HAP-1 (cell line): Measurements from ENCODE around the gene LSM2.

Experiments used
- DNase-seq, 2 experiments: peaks; one replicate each; pipeline ENCODE4 v3.0.0-alpha.2; 2016 to 2020; ENCODE audit warnings: low spot score in 2 of 2
- H3K27me3 ChIP-seq: fragments of 250-450 bp; sonication (Bioruptor Pico); 2 replicates; pipeline ENCODE4 v1.5.1; 2020; ENCODE audit warnings: low read depth, mild to moderate bottlenecking, moderate library complexity
- H3K36me3 ChIP-seq: fragments of 250-450 bp; sonication (Bioruptor Pico); replicated peaks from 2 replicates; pipeline ENCODE4 v1.5.1; 2020; ENCODE audit warnings: mild to moderate bottlenecking
- H3K4me1 ChIP-seq: fragments of 250-450 bp; sonication (Bioruptor Pico); 2 replicates; pipeline ENCODE4 v1.5.1; 2020; ENCODE audit warnings: mild to moderate bottlenecking
- H3K4me3 ChIP-seq: fragments of 250-450 bp; sonication (Bioruptor Pico); 2 replicates; pipeline ENCODE4 v1.5.1; 2020; ENCODE audit warnings: mild to moderate bottlenecking, moderate library complexity
- H3K9me3 ChIP-seq: fragments of 250-450 bp; sonication (Bioruptor Pico); 2 replicates; pipeline ENCODE4 v1.5.1; 2020; ENCODE audit warnings: mild to moderate bottlenecking, moderate library complexity
- in situ Hi-C: fragments of 300-500 bp; cut with MboI; formaldehyde crosslinking; loops from 3 replicates; pipeline ENCODE4 v1.14.3; 2020; ENCODE audit warnings: low sequenced_read_pairs, inconsistent platforms, mixed read lengths

LSM2 gene

DNA sequence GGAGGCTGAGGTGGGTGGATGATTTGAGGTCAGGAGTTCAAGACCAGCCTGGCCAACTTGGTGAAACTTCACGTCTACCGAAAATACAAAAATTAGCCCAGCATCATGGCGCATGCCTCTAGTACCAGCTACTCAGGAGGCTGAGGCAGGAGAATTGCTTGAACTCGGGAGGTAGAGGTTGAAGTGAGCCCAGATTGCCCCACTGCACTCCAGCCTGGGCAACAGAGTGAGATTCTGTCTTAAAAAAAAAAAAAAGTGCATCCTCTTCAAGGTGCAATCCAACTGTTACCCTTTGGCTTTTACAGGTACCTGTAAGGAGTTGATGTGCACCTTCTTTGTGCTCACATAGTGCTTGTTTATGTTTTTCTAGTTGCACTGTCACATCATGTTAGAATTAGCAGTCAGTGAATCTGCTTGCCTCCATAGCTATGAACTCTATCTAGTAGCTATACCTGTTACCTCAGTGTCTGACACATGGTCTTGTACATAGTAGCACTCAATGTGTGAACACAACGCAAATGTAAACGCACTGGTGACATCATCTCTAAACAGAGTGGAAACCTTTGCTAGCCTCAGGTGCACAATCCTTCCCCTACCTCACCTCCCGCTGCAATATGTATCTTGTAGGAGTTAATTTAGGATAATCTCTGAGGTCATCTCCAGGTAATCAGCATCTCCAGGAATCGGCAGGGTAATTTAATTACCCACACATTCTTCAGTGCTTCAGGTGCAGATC lies 57.3 kb downstream of the LSM2 start:
- in situ Hi-C loops, result no loop called here

More for the DNA sequence above, 57.3 kb downstream of the LSM2 start:
- no peaks in the 10 kb centered on the region for H3K4me1 ChIP-seq
- no peak for DNase-seq
- no peak overlapping the region for H3K4me3 ChIP-seq
- no peaks in the 10 kb centered on the region for H3K27me3 ChIP-seq
- no peaks in the 10 kb centered on the region for H3K9me3 ChIP-seq
- peaks cover 58% of the 10 kb centered on the region for H3K36me3 ChIP-seq
